Uterus (tissue), 4 donors: ENCODE data around the gene SPAG4. TPM values are rescaled to one million over a fixed set of nuclear protein-coding genes. Genes with fewer than 3 reads are reported as not detected.

Experiments used
- DNase-seq, 2 donors: peaks; one replicate each; pipeline ENCODE4 v3.0.0-alpha.2; 2019 to 2020
- H3K27ac ChIP-seq, 2 donors: fragments of 200-600 bp; sonication (generic); 1 replicate in 1 of 2; 2 replicates in 1 of 2; pipeline ENCODE4 v1.5.1; 2016 to 2018
- H3K27me3 ChIP-seq, 2 donors: fragments of 200-600 bp; sonication (generic); one replicate each; pipeline ENCODE4 v1.5.1; 2018 to 2019; ENCODE audit warnings: control low read depth in 1 of 2
- H3K36me3 ChIP-seq, 2 donors: fragments of 200-600 bp; sonication (generic); one replicate each; pipeline ENCODE4 v1.5.1; 2019; ENCODE audit warnings: control low read depth in 1 of 2
- H3K4me1 ChIP-seq, 2 donors: fragments of 200-600 bp; sonication (generic); one replicate each; pipeline ENCODE4 v1.5.1; 2018 to 2019; ENCODE audit warnings: control low read depth in 1 of 2
- H3K4me3 ChIP-seq, 2 donors: fragments of 200-600 bp; sonication (generic); 1 replicate in 1 of 2; 2 replicates in 1 of 2; pipeline ENCODE4 v1.5.1; 2018 to 2019; ENCODE audit warnings: mild to moderate bottlenecking in 1 of 2
- H3K9me3 ChIP-seq, 2 donors: fragments of 200-600 bp; sonication (generic); one replicate each; pipeline ENCODE4 v1.5.1; 2019; ENCODE audit warnings: control low read depth in 1 of 2
- CTCF ChIP-seq, 4 experiments: fragments of 200-600 bp in 2 of 4; fragments of 450-650 bp in 2 of 4; sonication (generic) in 2 of 4; IDR thresholded peaks; one replicate each; pipeline ENCODE4 v1.5.1; 2016 to 2019; ENCODE audit warnings: antibody characterized with exemption in 4 of 4, mild to moderate bottlenecking in 2 of 4, moderate library complexity in 1 of 4
- POLR2A ChIP-seq, 2 donors: fragments of 450-650 bp; IDR thresholded peaks; one replicate each; pipeline ENCODE4 v1.6.1; 2016; ENCODE audit warnings: antibody characterized with exemption in 2 of 2, mild to moderate bottlenecking in 1 of 2, moderate library complexity in 1 of 2
- intact Hi-C: fragments of 100-400 bp; cut with DNase I; formaldehyde crosslinking; loops from one replicate; pipeline ENCODE4 v1.15.1; 2023; ENCODE audit warnings: low total_unique reads
- total RNA-seq, 4 donors: library from RNA; depleted of rRNA in 3 of 4; stranded (reverse); fragments of >200 nt in 3 of 4; gene quantifications; one replicate each; pipeline versions ENCODE4 v1.1.0 to v1.2.4, GENCODE V29; 2014 to 2023
- donor health status: DM: yes; HTN: yes; CAD: no.

The SPAG4 gene
- total RNA-seq, 4 donors from 2014 or later: 2.1 to 8.4 TPM; not detected in 2

GRCh38 chr20:35601990-35602389 lies 13.6 kb upstream of the SPAG4 start:
- Histone ChIP-seq H3K4me3 (peak overlapping the region; percentile 31 to 33), H3K36me3 (no peaks in the 10 kb centered on the region), H3K27me3 (peaks cover 0 to 5% of the 10 kb centered on the region in 2 donors), H3K27ac (no peak overlapping the region), H3K4me1 (peaks cover 0 to 14% of the 10 kb centered on the region in 2 donors), H3K9me3 (no peaks in the 10 kb centered on the region)
- TF ChIP-seq CTCF (IDR thresholded peaks at IDR 0.05): no peak
- no peak for TF ChIP-seq POLR2A (IDR thresholded peaks at IDR 0.05)
- intact Hi-C loops: no loop called here
- no peak for DNase-seq

GRCh38 chr20:35602851-35603495 lies 12.7 kb upstream of the SPAG4 start:
- Histone ChIP-seq H3K27ac (no peak overlapping the region), H3K27me3 (peaks cover 0 to 5% of the 10 kb centered on the region in 2 donors), H3K4me3 (no peak overlapping the region), H3K36me3 (no peaks in the 10 kb centered on the region), H3K9me3 (no peaks in the 10 kb centered on the region), H3K4me1 (peaks cover 0 to 14% of the 10 kb centered on the region in 2 donors)
- intact Hi-C loops: no loop called here
- DNase-seq: no peak
- TF ChIP-seq POLR2A (IDR thresholded peaks at IDR 0.05) (no peak), CTCF (IDR thresholded peaks at IDR 0.05) (no peak)

GRCh38 chr20:35603695-35604448 lies 11.8 kb upstream of the SPAG4 start:
- Histone ChIP-seq H3K4me1 (peaks cover 0 to 14% of the 10 kb centered on the region in 2 donors), H3K9me3 (no peaks in the 10 kb centered on the region), H3K27ac (no peak overlapping the region), H3K36me3 (no peaks in the 10 kb centered on the region), H3K4me3 (no peak overlapping the region), H3K27me3 (peaks cover 0 to 5% of the 10 kb centered on the region in 2 donors)
- TF ChIP-seq CTCF (IDR thresholded peaks at IDR 0.05): no peak
- TF ChIP-seq POLR2A (IDR thresholded peaks at IDR 0.05): no peak
- DNase-seq: no peak
- intact Hi-C loops: no loop called here

GRCh38 chr20:35604449-35604747 lies 11.2 kb upstream of the SPAG4 start:
- no peak overlapping the region for H3K27ac ChIP-seq
- peaks cover 0 to 14% of the 10 kb centered on the region in 2 donors for H3K4me1 ChIP-seq
- intact Hi-C loops: no loop called here
- H3K9me3 ChIP-seq: no peaks in the 10 kb centered on the region
- DNase-seq: no peak
- peaks cover 0 to 5% of the 10 kb centered on the region in 2 donors for H3K27me3 ChIP-seq
- no peaks in the 10 kb centered on the region for H3K36me3 ChIP-seq
- TF ChIP-seq POLR2A (IDR thresholded peaks at IDR 0.05): no peak
- no peak for TF ChIP-seq CTCF (IDR thresholded peaks at IDR 0.05)
- H3K4me3 ChIP-seq: no peak overlapping the region

- H3K27me3 ChIP-seq: no peaks in the 10 kb centered on the region
- DNase-seq: no peak
- H3K27ac ChIP-seq: no peak overlapping the region
- H3K9me3 ChIP-seq: no peaks in the 10 kb centered on the region
- TF ChIP-seq CTCF (IDR thresholded peaks at IDR 0.05): no peak
- TF ChIP-seq POLR2A (IDR thresholded peaks at IDR 0.05): no peak
- intact Hi-C loops: no loop called here
- peaks cover 0 to 7% of the 10 kb centered on the region in 2 donors for H3K4me1 ChIP-seq
- H3K4me3 ChIP-seq: no peak overlapping the region
- no peaks in the 10 kb centered on the region for H3K36me3 ChIP-seq
Observed at GRCh38 chr20:35606127-35606526, 9.5 kb upstream of the SPAG4 start.
